HG02970 (cell line): ENCODE measurements around the gene UBR3.
"Not testable (repeated sequence)": the region's sequence is repeated elsewhere in the genome, so short reads cannot be mapped to it uniquely, and the experiment has no call there.

Experiments used
- ATAC-seq: cut with Tn5 transposase; IDR thresholded peaks from one replicate; pipeline ENCODE4 v1.9.1; 2021; ENCODE audit warnings: mild to moderate bottlenecking, moderate library complexity, moderate number of reproducible peaks; ENCODE audit not compliant: unreplicated experiment, low FRiP score

The UBR3 gene

DNA sequence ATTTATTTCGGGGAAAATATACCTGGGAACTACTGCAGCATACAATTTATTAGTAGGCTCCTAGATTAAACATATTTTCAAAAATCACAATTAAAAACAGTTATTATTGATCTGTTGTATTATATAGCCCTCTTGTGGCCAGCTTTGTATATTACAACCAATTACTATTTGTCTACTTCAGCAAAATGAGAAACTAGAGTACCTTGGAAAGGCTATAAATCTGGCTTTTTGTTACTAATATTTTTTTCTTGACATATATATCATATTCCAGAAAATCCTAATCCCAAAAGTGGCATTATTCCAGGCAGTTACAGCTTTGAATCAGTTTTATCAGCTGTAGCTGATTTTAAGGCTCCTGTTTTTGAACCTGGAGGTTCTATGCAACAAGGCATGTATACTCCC is 101.2 kb downstream of the UBR3 start:
- ATAC-seq = no peak

DNA sequence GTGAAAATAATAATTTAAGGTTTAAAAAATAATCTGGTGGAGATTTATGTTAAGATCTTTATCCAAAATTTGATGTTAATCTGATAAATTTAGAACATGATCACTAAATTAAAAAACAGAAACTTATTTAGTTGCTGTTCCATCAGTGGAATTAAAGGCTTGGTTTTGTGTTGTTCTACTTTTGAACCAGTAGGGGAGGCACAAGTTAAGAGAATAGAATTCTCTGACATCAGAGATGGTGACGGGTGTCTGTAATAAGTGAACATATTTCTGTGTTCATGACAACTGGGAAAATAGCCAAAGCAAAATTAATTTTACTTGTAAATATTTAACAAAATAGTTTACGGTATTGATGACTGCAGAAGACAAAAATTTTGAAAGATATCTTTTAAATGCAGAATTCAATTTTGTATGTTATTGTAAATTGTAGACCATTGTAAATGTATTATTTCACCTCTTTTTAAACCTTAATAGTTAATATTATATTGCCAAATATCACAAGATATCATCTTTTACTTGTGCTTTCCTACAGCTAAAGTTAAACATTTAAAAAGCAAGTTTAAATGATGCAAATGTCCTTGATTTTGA is 106.0 kb downstream of the UBR3 start:
- no peak for ATAC-seq

DNA sequence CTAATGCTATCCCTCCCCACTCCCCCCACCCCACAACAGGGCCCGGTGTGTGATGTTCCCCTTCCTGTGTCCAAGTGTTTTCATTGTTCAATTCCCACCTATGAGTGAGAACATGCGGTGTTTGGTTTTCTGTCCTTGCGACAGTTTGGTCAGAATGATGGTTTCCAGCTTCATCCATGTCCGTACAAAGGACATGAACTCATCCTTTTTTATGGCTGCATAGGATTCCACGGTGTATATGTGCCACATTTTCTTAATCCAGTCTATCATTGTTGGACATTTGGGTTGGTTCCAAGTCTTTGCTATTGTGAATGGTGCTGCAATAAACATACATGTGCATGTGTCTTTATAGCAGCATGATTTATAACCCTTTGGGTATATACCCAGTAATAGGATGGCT is 109.4 kb downstream of the UBR3 start:
- ATAC-seq = not testable (repeated sequence)

DNA sequence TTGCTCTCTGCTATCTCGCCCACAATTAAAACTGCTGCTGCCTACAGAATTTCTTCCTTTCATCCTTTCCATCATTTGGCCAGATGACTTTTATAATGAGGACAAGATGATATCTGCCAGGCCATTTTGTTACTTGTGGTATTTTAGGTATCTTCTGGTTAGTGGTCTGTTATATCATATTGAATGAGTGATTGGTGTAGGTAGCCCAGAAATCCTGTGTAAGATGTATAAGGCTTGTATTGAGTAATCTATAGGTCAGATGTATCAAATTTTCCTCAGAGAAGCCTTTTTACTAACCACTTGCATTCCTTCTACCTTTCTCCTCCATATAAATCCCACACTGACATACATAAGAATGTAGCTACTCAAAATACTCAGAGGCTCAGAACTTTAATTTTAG is 118.3 kb downstream of the UBR3 start:
- no peak for ATAC-seq

DNA sequence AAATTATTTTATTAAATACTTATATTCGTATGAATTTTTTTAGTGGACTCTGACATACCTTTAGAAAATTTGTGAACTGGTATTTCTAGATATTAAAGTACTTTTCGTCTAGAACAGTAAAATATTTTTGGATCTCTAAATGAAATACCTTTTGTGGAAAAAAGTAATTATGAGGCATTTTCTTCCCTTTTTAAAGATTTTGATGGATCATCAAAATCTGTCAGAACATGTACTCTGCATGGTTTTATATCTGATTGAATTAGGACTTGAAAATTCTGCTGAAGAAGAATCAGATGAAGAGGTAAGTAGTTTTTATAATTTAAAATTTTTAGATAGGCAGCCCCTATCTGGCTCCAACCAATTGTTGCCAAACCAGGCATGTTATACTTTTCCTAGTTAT is 118.8 kb downstream of the UBR3 start:
- ATAC-seq = no peak

DNA sequence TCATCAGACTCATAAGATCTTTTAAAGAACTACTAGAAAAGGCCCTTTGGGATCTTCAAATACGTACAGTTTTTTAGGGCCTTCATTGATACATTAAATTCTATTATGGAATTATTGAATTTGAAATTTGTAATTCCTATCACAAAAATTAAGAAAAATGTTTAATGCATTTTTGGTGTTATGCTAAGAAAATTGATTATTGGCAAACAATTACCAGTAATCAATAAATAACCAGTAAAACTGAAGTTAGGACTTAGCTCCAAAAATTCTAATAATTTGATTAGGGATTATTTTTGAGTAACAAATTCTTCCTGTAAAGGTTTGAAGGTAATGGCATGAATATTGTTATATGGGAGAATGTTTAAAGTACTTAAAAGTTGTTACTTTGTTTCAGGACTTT is 119.3 kb downstream of the UBR3 start:
- ATAC-seq = no peak

DNA sequence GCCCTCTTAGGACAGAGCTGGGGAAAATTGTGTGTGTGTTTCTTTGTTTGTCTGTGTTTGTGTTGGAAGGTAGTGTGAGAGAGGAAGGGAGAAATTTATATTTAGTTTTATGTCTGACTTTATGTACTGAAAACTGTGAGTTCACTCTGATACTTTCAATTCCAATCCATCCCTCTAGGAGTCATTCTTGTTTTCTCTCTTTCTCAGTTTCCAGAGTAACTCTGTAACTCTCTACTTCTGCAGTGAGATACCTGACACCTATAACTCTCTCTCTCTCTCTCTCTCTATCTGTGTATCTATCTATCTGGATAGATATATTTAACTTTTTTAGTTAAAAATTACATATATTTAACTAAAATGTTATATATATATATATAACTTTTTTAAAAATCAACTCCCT is 128.7 kb downstream of the UBR3 start:
- no peak for ATAC-seq

DNA sequence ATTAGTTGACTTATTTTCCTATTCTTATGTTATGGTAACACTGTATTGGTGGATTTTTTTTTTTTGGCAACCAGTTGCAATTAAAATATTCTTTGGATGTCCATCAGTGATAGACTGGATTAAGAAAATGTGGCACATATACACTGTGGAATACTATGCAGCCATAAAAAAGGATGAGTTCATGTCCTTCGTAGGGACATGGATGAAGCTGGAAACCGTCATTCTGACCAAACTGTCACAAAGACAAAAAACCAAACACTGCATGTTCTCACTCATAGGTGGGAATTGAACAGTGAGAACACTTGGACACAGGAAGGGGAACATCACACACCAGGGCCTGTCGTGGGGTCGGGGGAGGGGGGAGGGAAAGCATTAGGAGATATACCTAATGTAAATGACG is 130.0 kb downstream of the UBR3 start:
- ATAC-seq = not testable (repeated sequence)

DNA sequence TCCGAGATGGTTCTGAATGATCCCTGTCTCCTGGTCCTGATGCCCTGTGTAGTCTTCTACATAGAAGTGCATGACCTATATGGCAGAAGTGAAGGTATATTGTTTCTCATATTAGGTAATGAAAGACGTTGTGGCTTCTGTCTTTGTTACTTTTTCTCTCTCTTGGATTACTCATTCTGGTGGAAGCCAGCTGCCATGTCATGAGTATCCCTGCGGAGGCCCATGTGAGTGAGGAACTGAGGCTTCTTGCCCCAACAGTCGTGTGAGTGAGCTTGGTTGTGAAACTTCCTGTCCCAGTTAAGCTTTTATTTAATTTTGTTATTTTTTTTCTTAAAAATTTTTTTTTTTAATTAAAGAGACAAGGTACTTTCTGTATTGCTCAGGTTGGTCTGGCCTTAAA is 134.7 kb downstream of the UBR3 start:
- ATAC-seq = no peak

DNA sequence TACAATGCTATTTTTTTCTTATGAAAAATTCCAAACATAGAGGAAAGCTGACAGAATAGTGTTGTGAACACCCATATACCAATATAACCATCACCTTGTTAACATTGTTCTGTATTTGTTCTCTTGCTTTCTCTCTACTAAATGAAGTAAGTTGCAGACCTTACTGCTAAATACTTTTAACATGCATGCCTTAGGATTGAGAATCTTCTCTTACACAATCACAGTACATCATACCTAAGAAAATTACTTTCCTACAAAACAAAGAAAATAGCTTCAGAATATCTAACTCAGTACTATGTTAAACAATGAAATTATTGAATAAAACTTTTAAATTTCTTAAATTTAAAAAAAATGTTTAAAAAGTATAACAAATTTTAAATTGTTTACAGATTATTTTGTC is 136.5 kb downstream of the UBR3 start:
- ATAC-seq = no peak

DNA sequence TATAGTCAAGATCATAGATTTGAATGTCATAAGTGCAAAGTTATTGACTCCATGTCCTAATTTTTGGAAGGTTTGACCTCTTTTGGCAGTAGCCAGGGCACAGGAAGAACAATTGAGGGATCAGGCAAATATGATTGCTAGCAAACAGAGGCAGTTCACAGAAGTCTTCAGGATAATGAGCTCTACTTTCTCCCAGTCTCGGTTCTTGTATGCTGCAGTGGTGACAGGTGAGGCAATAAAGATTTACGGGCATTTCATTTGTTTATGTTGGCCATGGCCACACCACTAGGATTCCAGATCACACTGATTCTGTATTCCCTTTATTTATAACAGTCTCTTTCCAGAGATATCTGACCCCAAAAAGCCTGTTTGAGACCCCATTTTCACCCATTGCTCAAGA is 137.5 kb downstream of the UBR3 start:
- ATAC-seq = no peak

DNA sequence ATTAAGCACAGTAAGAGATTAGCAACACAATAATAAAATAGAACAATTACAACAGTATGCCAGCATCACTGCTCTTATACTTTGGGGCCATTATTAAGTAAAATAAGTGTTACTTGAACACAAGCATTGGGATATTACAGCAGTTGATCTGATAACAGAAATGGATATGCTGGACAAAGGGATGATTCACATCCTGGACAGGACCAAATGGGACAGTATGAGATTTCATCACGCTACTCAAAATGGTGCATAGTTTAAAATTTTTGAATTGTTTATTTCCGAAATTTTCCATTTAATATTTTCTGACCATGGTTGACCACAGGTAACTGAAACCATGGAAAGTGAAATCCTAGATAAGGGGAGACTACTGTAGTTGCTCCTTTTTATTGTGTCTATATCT is 138.2 kb downstream of the UBR3 start:
- ATAC-seq = no peak

DNA sequence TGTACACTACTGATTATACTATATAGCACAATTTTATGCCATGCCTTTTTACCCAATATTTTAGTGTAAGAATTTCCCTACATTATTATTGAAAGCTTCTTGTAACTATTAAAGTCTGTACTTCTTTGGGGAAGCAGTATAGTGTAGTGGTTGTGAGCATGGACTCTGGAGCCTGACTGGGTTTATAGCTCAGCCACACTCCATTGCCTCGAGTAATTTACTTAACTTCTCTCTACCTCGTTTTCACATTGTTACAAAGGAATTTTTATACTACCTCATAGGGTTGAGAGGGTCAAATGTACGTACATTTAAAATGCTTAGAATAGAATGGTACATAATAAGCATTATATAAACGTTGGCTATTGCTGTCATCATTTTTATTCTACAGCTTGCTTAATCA is 139.2 kb downstream of the UBR3 start:
- ATAC-seq = no peak

DNA sequence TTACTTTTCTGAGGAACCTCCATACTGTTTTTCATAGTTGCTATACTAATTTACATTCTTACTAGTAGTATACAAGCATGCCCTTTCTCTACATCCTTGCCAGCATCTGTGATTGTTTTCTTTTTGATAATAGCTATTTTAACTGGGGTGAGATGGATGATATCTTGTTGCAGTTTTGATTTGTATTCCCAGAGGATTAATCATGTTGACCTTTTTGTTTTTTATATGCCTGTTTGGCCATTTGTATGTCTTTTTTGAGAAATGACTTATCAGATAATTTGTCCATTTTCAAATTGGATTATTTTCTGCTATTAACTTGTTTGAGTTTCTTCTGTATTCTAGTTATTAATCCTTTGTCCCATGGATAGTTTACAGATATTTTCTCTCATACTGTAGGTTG is 141.5 kb downstream of the UBR3 start:
- no peak for ATAC-seq

DNA sequence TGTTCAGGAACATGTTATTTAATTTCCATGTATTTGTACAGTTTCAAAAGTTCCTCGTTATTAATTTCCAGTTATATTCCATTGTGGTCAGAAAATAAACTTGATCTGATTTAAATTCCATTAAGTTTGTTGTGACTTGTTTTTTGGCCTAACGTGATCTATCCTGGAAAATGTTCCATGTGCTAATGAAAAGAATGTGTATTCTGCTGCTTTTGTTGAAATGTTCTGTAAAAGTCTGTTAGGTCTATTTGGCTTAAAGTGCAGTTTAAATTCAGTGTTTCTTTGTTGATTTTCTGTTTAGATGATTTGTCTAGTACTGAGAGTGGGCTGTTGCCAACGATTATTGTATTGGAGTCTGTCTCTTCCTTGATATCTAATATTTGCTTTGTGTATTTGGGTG is 148.0 kb downstream of the UBR3 start:
- no peak for ATAC-seq

DNA sequence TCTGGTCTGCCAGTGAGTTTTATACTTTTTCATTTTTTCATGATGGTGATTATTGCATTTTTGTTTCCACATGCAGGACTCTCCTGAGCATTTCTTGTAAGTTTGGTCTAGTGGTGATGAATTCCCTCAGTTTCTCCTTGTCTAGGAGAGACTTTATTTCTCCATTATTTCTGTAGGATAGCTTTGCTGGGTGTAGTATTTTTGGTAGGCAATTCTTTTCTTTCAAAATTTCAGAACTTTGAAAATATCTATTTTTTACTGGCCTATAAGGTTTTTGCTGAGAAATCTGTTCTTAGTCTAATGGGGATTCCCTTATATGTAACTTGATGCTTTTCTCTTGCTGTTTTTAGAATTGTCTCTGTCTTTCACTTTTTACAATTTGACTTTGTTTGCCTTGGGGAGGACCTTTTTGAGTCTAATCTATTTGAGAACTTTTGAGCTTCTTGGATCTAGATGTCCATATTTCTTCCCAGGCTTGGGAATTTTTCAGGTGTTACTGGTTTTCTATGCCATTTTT is 149.1 kb downstream of the UBR3 start:
- no peak for ATAC-seq

DNA sequence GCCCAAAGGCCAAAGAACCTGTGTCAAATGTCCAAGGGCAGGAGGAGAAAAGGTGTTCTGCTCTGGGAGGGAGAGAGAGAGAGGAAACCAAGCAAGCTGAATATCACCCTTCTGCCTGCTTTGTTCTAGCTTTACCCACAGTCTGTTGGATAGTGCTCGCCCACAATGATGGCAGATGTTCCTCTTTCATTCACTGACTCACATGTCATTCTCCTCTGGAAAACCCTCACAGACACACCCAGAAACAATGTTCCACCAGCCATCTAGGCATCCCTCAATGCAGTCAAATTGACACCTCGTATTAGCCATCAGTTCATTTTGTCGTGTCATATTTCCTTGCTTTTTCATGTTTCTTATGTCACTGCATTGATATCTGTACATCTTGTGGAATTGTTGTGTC is 150.3 kb downstream of the UBR3 start:
- no peak for ATAC-seq

DNA sequence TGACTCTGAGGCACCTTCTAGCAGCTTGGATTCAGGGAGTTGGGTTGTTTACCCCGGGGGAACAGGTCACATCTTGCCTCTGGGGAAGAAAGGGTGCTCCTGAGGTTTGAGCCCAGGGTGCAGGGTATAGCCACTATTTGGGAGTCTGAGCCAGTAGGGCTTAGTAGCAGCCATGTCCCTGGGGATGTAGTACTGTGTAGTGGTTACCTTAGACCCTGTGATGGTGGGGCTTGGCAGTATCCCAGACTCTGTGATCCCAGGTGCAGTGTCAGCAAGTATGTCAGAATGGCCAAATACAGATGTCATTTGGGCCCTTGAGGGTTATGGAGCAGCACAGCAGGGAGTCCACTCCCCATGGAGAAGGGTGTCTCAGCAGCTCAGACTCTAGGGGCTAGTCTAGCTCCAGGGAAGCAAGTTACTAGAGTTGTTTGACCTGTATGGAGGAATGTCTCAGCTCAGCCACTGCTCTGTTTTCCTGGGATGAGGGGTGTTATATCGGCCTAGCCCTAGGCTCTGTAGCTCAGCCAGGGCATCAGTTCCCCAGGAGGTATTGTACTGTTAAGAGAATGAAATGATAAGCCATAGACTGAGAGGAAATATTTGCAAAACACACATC is 151.3 kb downstream of the UBR3 start:
- no peak for ATAC-seq

DNA sequence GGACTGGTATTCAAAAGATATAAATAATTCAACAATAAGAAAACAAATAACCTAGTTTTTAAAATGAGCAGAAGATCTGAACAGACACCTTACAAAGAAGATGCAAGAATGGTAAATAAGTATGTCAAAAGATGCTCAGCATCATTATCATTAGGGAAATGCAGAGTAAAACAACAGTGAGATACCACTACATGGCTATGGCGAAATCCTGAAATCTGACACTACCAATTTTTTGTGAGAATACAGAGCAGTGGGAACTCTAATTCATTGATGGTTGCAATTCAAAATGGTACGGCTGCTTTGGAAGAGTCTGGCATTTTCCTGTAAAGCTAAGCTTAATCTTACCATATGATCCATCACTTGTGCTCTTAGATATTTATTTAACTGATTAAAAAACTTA is 151.8 kb downstream of the UBR3 start:
- no peak for ATAC-seq

DNA sequence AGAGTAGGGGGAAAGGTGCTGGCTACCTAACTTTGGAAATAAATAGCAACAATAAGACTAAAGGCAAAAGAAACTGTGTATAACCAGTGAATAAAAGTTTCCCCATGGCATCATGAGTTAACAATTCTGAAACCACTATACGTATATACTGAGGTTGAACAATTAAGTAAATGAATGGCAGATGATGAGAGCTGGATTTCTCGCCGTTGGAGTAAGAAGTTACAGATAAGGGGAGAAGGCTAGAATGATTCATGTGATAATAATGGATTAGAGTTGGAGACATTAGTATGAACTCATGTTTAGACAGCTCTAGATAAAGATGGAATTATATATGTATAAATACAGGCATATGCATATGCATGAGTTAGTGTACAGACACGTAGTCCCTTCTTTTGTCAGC is 152.7 kb downstream of the UBR3 start:
- no peak for ATAC-seq

DNA sequence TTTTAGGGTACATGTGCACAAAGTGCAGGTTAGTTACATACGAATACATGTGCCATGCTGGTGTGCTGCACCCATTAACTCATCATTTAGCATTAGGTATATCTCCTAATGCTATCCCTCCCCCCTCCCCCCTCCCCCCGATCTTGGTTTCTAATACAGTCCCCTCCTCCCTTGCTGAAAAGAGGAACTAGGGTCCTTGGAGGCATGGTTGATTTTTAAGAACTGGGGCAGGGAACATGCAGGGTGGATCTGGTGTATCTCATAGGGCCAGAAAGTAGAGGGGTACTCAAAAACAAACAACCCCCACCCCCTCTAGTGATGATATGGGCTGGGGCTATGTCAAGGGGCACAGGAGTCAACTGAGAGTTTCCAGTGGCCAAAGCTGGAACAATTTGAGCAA is 153.4 kb downstream of the UBR3 start:
- ATAC-seq = no peak

DNA sequence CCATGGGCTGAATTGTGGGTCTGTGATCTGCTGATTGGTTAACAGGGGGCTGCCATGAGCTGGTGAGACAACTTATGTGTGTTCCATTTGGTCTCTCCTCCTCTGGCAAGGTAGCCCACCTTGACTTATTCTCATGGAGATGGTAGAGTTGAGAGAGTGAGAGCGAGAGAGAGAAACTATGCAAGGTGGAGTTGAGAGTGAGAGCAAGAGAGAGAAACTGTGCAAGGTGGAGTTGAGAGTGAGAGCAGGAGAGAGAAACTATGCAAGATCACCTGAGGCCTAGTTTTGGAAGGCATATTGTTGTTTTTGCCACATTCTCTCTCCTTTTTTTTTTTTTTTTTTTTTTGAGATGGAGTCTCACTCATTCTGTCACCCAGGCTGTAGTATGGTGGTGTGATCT is 155.7 kb downstream of the UBR3 start:
- ATAC-seq = no peak

DNA sequence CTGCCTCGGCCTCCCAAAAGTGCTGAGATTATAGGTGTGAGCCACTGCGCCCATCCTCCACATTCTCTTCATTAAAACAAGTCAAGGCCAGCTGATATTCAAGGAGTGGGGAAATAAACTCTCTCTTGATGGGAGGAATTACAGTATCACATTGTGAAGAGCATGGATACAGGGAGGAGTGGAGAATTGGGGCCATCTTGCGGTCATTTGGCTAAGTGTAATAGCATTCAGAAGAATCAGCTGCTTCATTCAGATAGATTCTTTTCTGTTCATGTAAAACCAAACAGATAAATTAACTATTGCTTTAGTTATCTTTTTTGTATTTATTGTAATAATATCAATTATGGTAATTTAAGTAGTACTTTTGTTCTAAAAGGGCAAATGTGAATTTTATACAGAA is 156.3 kb downstream of the UBR3 start:
- ATAC-seq = no peak
